ENCODE data around the gene TMPRSS7. TPM values are rescaled to one million over a fixed set of nuclear protein-coding genes. Genes with fewer than 3 reads are reported as not detected.
A peak's percentile ranks its signal among the peaks of the same experiment; 100 is the strongest.

The TMPRSS7 gene
- total and polyA plus RNA-seq, 2 of the 8 experiments (the other 6 are each of a cell fraction or from before 2014, with no cell fraction given), result not detected

GRCh38 chr3:112086875-112087524 lies 52.5 kb downstream of the TMPRSS7 start:
- Histone ChIP-seq H3K56ac (replicated peaks; ENCODE audit: insufficient read length, low read depth, low read length) (no peak overlapping the region), H3K27me3 (replicated peaks in 1 of 4; ENCODE audit: control insufficient read depth in 3 of 4, extremely low read depth in 1 of 4, insufficient read depth in 3 of 4, low read length in 3 of 4) (peaks cover 0 to 12% (median 7%) of the 10 kb centered on the region in 4 experiments; a peak in 3 of 7 replicates), H2BK5ac (ENCODE audit: low read depth, low read length) (no peak overlapping the region), H4K91ac (replicated peaks; ENCODE audit: insufficient read length, low read length) (peak overlapping the region; percentile 18), H3K4me1 (replicated peaks in 1 of 4; ENCODE audit: control insufficient read depth in 3 of 4, insufficient read depth in 4 of 4, low read length in 3 of 4) (peaks cover 0 to 8% (median 6%) of the 10 kb centered on the region in 4 experiments; a peak in 5 of 7 replicates), H3K9ac (replicated peaks in 1 of 4; ENCODE audit: extremely low read depth in 1 of 4, low read depth in 3 of 4, low read length in 3 of 4) (peak overlapping the region in 2 of 4 experiments; percentile 34 to 62; a peak in 2 of 7 replicates), H3K36me3 (ENCODE audit: control insufficient read depth in 2 of 4, insufficient read depth in 4 of 4, low read length in 3 of 4) (no peaks in the 10 kb centered on the region), H3K23ac (ENCODE audit: insufficient read length) (no peak overlapping the region), H3K14ac (ENCODE audit: insufficient read length) (no peak overlapping the region), H3K23me2 (ENCODE audit: low read depth, low read length) (peaks cover 7% of the 10 kb centered on the region), H4K8ac (ENCODE audit: extremely low read depth, insufficient read depth, low read length) (no peak overlapping the region), H3K79me2 (ENCODE audit: control insufficient read depth in 1 of 2, insufficient read depth in 2 of 2, low read length in 2 of 2) (peaks cover 0 to 19% of the 10 kb centered on the region in 2 experiments; a peak in 2 of 4 replicates), H2BK120ac (replicated peaks; ENCODE audit: low read depth, low read length) (no peak overlapping the region), H2AK5ac (ENCODE audit: low read depth, low read length) (no peak overlapping the region), H2AFZ (ENCODE audit: low read length) (no peak overlapping the region), H2BK15ac (ENCODE audit: low read length) (no peak overlapping the region), H3K18ac (ENCODE audit: extremely low read depth, low read length) (peak overlapping the region; percentile 29; the same call in 1 of the 2 replicates), H3K4ac (replicated peaks; ENCODE audit: insufficient read length, low read depth, low read length) (no peak overlapping the region), H3K9me3 (ENCODE audit: insufficient read depth in 2 of 2, low read depth in 1 of 2, low read length in 1 of 2) (no peaks in the 10 kb centered on the region), H3K27ac (ENCODE audit: low read depth, low read length) (no peak overlapping the region), H3K4me2 (ENCODE audit: insufficient read depth in 1 of 2, low read depth in 2 of 2, low read length in 2 of 2) (peak overlapping the region; percentile 80 to 84), H2BK20ac (ENCODE audit: low read length) (no peak overlapping the region), H4K20me1 (replicated peaks in 1 of 2; ENCODE audit: control insufficient read depth in 1 of 2, insufficient read depth in 2 of 2, low read length in 2 of 2) (no peaks in the 10 kb centered on the region), H4K5ac (ENCODE audit: insufficient read length, low read depth, low read length) (no peak overlapping the region), H3K4me3 (ENCODE audit: extremely low read depth in 1 of 4, insufficient read depth in 2 of 4, low read depth in 3 of 4, low read length in 4 of 4) (peak overlapping the region; percentile 55 to 82 (median 74)), H3K79me1 (ENCODE audit: low read depth, low read length) (no peaks in the 10 kb centered on the region), H2BK12ac (ENCODE audit: low read depth, low read length) (0 out of 2 replicates have a peak overlapping the region, but pooled peaks have one; percentile 46)
- FAIRE-seq (no peak), DNase-seq (ENCODE audit: low read depth in 1 of 2, low spot score in 2 of 2) (no peak)
- 15% methylated on average over 7 of the region's 14 CpGs; no CpG with 5 or more reads in 1 of the 2 experiments for WGBS, 2 experiments (ENCODE audit: extremely low coverage in 1 of 2, insufficient coverage in 1 of 2, insufficient read length in 1 of 2, insufficient replicate concordance in 2 of 2, low coverage in 1 of 2, low lambda C conversion rate in 2 of 2, missing lambda C conversion rate in 1 of 2)
- CTCF ChIA-PET (ENCODE audit: partially characterized antibody), result interaction anchor here (1.2 to 2.3 kb wide), 3 partner anchors 20 to 44 kb away, joined by 4 to 8 read pairs (median 7); no protein-coding TSS in a partner anchor
- POLR2A ChIA-PET (ENCODE audit: partially characterized antibody), result interaction anchor here (0.9 kb wide), 1 partner anchor 108 kb away, joined by 3 read pairs; the partner anchor contains the start of gene ABHD10
- no peak for TF ChIP-seq KDM5A (IDR thresholded peaks at IDR 0.05; ENCODE audit: low read length)
- TF ChIP-seq CREB1 (IDR thresholded peaks at IDR 0.05), result no peak
- TF ChIP-seq TCF12 (IDR thresholded peaks at IDR 0.05; ENCODE audit: low read depth, low read length), result no peak
- TF ChIP-seq TAF1 (IDR thresholded peaks at IDR 0.05; ENCODE audit: low read depth, low read length), result no peak
- no peak for TF ChIP-seq NRF1 (IDR thresholded peaks at IDR 0.05; ENCODE audit: low read depth, low read length)
- no peak for TF ChIP-seq RBBP5 (IDR thresholded peaks at IDR 0.05; ENCODE audit: borderline replicate concordance, low read depth, low read length)
- no peak for TF ChIP-seq RNF2 (IDR thresholded peaks at IDR 0.05; ENCODE audit: borderline replicate concordance, low read depth, low read length, missing control alignments, poor library complexity, severe bottlenecking)
- TF ChIP-seq TEAD4 (IDR thresholded peaks at IDR 0.05; ENCODE audit: low read depth, low read length), result no peak
- TF ChIP-seq RFX5 (IDR thresholded peaks at IDR 0.05; ENCODE audit: borderline replicate concordance, low read depth, low read length), result no peak
- TF ChIP-seq ATF2 (IDR thresholded peaks at IDR 0.05; ENCODE audit: low read length), result no peak
- TF ChIP-seq POU5F1 (IDR thresholded peaks at IDR 0.05; ENCODE audit: low read depth, low read length), result no peak
